NCI-H774 (cell line): ENCODE data around the gene ADSL.
"Not testable (repeated sequence)": the region's sequence is repeated elsewhere in the genome, so short reads cannot be mapped to it uniquely, and the experiment has no call there.

Experiments
- DNase-seq: peaks from one replicate; lab custom pipeline; 2025; lab: John Stamatoyannopoulos, UW

The ADSL gene

GRCh38 chr22:40346185-40347118, at the start of gene ADSL:
Gene ADSL (plus strand): TSS chr22:40346500. CDS start chr22:40346559, 59 bp downstream.
- DNase-seq = peak; percentile 69

GRCh38 chr22:40300316-40300715, 46.0 kb upstream of the ADSL start:
- no peak for DNase-seq

GRCh38 chr22:40300884-40301672, 45.2 kb upstream of the ADSL start:
- DNase-seq = no peak

- no peak for DNase-seq
Measured at GRCh38 chr22:40302149-40302548, 44.2 kb upstream of the ADSL start.

- DNase-seq = no peak
Measured at GRCh38 chr22:40305625-40306024, 40.7 kb upstream of the ADSL start.

GRCh38 chr22:40308999-40309573, 37.2 kb upstream of the ADSL start:
- no peak for DNase-seq

GRCh38 chr22:40309631-40310030, 36.7 kb upstream of the ADSL start:
- DNase-seq = no peak

- no peak for DNase-seq
Measured at GRCh38 chr22:40310081-40310767, 36.1 kb upstream of the ADSL start.

- no peak for DNase-seq
Measured at GRCh38 chr22:40310768-40311120, 35.6 kb upstream of the ADSL start.

GRCh38 chr22:40311646-40312045, 34.7 kb upstream of the ADSL start:
- DNase-seq = not testable (repeated sequence)

- DNase-seq = no peak
Measured at GRCh38 chr22:40312050-40312449, 34.2 kb upstream of the ADSL start.

GRCh38 chr22:40313007-40313406, 33.3 kb upstream of the ADSL start:
- DNase-seq = no peak

GRCh38 chr22:40314041-40314440, 32.3 kb upstream of the ADSL start:
- DNase-seq = no peak

GRCh38 chr22:40320687-40321086, 25.6 kb upstream of the ADSL start:
- DNase-seq = no peak

GRCh38 chr22:40322021-40322420, 24.3 kb upstream of the ADSL start:
- DNase-seq = no peak

GRCh38 chr22:40322818-40323447, 23.4 kb upstream of the ADSL start:
- no peak for DNase-seq

GRCh38 chr22:40323681-40324171, 22.6 kb upstream of the ADSL start:
- no peak for DNase-seq

- DNase-seq = no peak
Measured at GRCh38 chr22:40324468-40325305, 21.6 kb upstream of the ADSL start.

- no peak for DNase-seq
Measured at GRCh38 chr22:40325315-40325714, 21.0 kb upstream of the ADSL start.

GRCh38 chr22:40326905-40327735, 19.2 kb upstream of the ADSL start:
- no peak for DNase-seq
